Astrocyte (in vitro differentiated cells and primary cell): ENCODE data around the gene AUTS2. TPM values are rescaled to one million over a fixed set of nuclear protein-coding genes. Genes with fewer than 3 reads are reported as not detected.

Experiments
- DNase-seq: peaks from one replicate; pipeline ENCODE4 v3.0.0-alpha.2; 2010; ENCODE audit warnings: low read depth
- FAIRE-seq: peaks from 2 replicates; lab custom pipeline; 2011; peaks lifted over from hg19 to GRCh38; lab: Jason Lieb, UNC
- H2AFZ ChIP-seq: 2 replicates; pipeline ENCODE4 v1.6.0; 2012; ENCODE audit warnings: low read depth, low read length, inconsistent platforms
- H3K27ac ChIP-seq: 2 replicates; pipeline ENCODE4 v1.5.1; 2011; ENCODE audit warnings: low read depth, low read length, inconsistent platforms
- H3K27me3 ChIP-seq: 2 replicates; pipeline ENCODE4 v1.6.0; 2011; ENCODE audit warnings: low read length, inconsistent platforms; ENCODE audit not compliant: insufficient read depth
- H3K36me3 ChIP-seq: 2 replicates; pipeline ENCODE4 v1.5.1; 2011; ENCODE audit warnings: low read length, inconsistent platforms; ENCODE audit not compliant: insufficient read depth
- H3K4me1 ChIP-seq: 2 replicates; pipeline ENCODE4 v1.5.1; 2011; ENCODE audit warnings: low read length, inconsistent platforms; ENCODE audit not compliant: insufficient read depth
- H3K4me2 ChIP-seq: 2 replicates; pipeline ENCODE4 v1.6.0; 2012; ENCODE audit warnings: low read length, inconsistent platforms
- H3K4me3 ChIP-seq: 2 replicates; pipeline ENCODE4 v1.5.1; 2011; ENCODE audit warnings: low read depth, mild to moderate bottlenecking, low read length, inconsistent platforms; ENCODE audit not compliant: insufficient read depth
- H3K79me2 ChIP-seq: 2 replicates; pipeline ENCODE4 v1.6.0; 2012; ENCODE audit warnings: mild to moderate bottlenecking, low read length, inconsistent platforms; ENCODE audit not compliant: insufficient read depth
- H3K9ac ChIP-seq: 2 replicates; pipeline ENCODE4 v1.6.0; 2012; ENCODE audit warnings: mild to moderate bottlenecking, low read length, inconsistent platforms
- H3K9me3 ChIP-seq: 2 replicates; pipeline ENCODE4 v1.5.1; 2012; ENCODE audit warnings: low read depth, mild to moderate bottlenecking, low read length, inconsistent platforms; ENCODE audit not compliant: insufficient read depth
- H4K20me1 ChIP-seq: 2 replicates; pipeline ENCODE4 v1.6.0; 2012; ENCODE audit warnings: low read length, inconsistent platforms; ENCODE audit not compliant: insufficient read depth
- H3K27ac Mint-ChIP-seq: one replicate; pipeline ENCODE4 v1.8.0; 2021; ENCODE audit warnings: mild to moderate bottlenecking, mixed read lengths; ENCODE audit not compliant: unreplicated experiment
- H3K27me3 Mint-ChIP-seq: one replicate; pipeline ENCODE4 v1.8.0; 2021; ENCODE audit warnings: low read depth, mixed read lengths; ENCODE audit not compliant: unreplicated experiment
- H3K36me3 Mint-ChIP-seq: one replicate; pipeline ENCODE4 v1.8.0; 2021; ENCODE audit warnings: low read depth, mixed read lengths; ENCODE audit not compliant: unreplicated experiment
- H3K4me1 Mint-ChIP-seq: one replicate; pipeline ENCODE4 v1.8.0; 2021; ENCODE audit warnings: low read depth, mixed read lengths; ENCODE audit not compliant: unreplicated experiment
- H3K4me3 Mint-ChIP-seq: one replicate; pipeline ENCODE4 v1.8.0; 2021; ENCODE audit warnings: mild to moderate bottlenecking, moderate library complexity, mixed read lengths; ENCODE audit not compliant: unreplicated experiment
- H3K9me3 Mint-ChIP-seq: one replicate; pipeline ENCODE4 v1.8.0; 2021; ENCODE audit warnings: mild to moderate bottlenecking, mixed read lengths; ENCODE audit not compliant: unreplicated experiment
- EZH2 ChIP-seq: IDR thresholded peaks from 2 replicates; pipeline ENCODE4 v1.6.1; 2012; ENCODE audit warnings: mild to moderate bottlenecking, low read length, inconsistent platforms; ENCODE audit not compliant: insufficient read depth
- total RNA-seq: library from RNA; stranded (reverse); gene quantifications from 2 replicates; pipeline ENCODE4 v1.2.1, GENCODE V29; 2021
- TF ChIP-seq, protein P1 (sequence below): IDR thresholded peaks from 2 replicates; pipeline ENCODE4 v1.5.1; 2011; ENCODE audit warnings: low read depth, mild to moderate bottlenecking, inconsistent platforms, low read length, moderate library complexity; ENCODE audit not compliant: insufficient read depth

Gene AUTS2
- total RNA-seq, 1 donor from 2014 or later, result 73.2 TPM

DNA sequence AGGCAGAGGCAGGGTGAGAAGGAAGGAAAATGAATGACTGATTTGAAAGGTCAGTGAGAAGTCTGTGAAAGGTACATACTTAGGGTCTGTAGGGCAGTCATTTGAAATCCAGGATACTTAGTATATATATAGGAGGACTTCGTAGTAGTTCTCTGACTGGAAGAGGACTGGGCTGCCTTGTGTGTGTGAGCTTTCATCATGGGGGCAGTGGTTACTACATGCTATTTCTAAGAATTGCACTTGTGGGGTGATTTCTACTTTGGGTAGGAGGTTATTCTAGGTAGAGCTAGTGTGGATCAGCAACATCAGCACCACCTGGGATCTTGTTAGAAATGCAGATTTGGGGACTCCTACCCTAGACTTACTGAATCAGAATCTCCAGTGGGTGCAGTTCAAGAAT is 104.1 kb downstream of the AUTS2 start:
- H3K4me3 Mint-ChIP-seq, result no peak overlapping the region
- H3K27me3 ChIP-seq, result no peaks in the 10 kb centered on the region
- no peak for FAIRE-seq
- no peak overlapping the region for H3K9ac ChIP-seq
- no peaks in the 10 kb centered on the region for H3K4me1 ChIP-seq
- no peaks in the 10 kb centered on the region for H3K27me3 Mint-ChIP-seq
- H3K36me3 ChIP-seq, result no peaks in the 10 kb centered on the region
- no peaks in the 10 kb centered on the region for H3K9me3 Mint-ChIP-seq
- no peak for DNase-seq
- H3K27ac Mint-ChIP-seq, result no peak overlapping the region
- H3K36me3 Mint-ChIP-seq, result no peaks in the 10 kb centered on the region
- no peak overlapping the region for H3K27ac ChIP-seq
- no peak for TF ChIP-seq EZH2
- TF ChIP-seq, protein P1, sequence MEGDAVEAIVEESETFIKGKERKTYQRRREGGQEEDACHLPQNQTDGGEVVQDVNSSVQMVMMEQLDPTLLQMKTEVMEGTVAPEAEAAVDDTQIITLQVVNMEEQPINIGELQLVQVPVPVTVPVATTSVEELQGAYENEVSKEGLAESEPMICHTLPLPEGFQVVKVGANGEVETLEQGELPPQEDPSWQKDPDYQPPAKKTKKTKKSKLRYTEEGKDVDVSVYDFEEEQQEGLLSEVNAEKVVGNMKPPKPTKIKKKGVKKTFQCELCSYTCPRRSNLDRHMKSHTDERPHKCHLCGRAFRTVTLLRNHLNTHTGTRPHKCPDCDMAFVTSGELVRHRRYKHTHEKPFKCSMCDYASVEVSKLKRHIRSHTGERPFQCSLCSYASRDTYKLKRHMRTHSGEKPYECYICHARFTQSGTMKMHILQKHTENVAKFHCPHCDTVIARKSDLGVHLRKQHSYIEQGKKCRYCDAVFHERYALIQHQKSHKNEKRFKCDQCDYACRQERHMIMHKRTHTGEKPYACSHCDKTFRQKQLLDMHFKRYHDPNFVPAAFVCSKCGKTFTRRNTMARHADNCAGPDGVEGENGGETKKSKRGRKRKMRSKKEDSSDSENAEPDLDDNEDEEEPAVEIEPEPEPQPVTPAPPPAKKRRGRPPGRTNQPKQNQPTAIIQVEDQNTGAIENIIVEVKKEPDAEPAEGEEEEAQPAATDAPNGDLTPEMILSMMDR, result no peak
- no peak overlapping the region for H2AFZ ChIP-seq
- H3K4me1 Mint-ChIP-seq, result peaks cover 13% of the 10 kb centered on the region
- no peak overlapping the region for H3K4me2 ChIP-seq
- H3K4me3 ChIP-seq, result no peak overlapping the region
- no peaks in the 10 kb centered on the region for H3K9me3 ChIP-seq
- H3K79me2 ChIP-seq, result peaks cover 13% of the 10 kb centered on the region
- H4K20me1 ChIP-seq, result peaks cover 71% of the 10 kb centered on the region

DNA sequence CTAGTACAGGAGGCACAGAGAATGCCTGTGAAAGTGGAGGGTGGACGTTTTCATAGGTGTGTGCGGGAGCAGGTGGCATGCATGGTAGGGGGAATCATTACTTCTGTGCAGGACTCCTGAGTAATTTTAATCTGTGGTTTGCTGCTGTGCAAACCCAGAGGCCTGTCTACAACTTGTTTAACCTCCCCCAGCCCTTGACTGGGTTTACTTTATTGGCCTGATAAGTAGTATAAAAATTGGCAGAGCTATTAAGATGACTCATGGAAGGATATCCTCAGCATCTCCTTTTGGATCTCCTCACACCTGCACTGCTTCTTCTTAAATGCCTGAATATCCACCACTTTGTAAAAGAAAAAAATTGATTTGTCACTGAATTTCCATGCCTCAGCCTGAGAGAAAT is 104.8 kb downstream of the AUTS2 start:
- H4K20me1 ChIP-seq, result peaks cover 73% of the 10 kb centered on the region
- DNase-seq (peak; percentile 65), FAIRE-seq (no peak)
- Mint-ChIP-seq H3K27me3 (no peaks in the 10 kb centered on the region), H3K27ac (no peak overlapping the region), H3K4me1 (peaks cover 20% of the 10 kb centered on the region), H3K4me3 (no peak overlapping the region), H3K36me3 (no peaks in the 10 kb centered on the region), H3K9me3 (no peaks in the 10 kb centered on the region)
- no peak for TF ChIP-seq EZH2
- TF ChIP-seq, protein P1, result no peak
- no peak overlapping the region for H3K4me3 ChIP-seq
- no peak overlapping the region for H2AFZ ChIP-seq
- H3K4me2 ChIP-seq, result no peak overlapping the region
- H3K4me1 ChIP-seq, result no peaks in the 10 kb centered on the region
- no peak overlapping the region for H3K27ac ChIP-seq
- peaks cover 13% of the 10 kb centered on the region for H3K79me2 ChIP-seq
- no peaks in the 10 kb centered on the region for H3K27me3 ChIP-seq
- H3K9ac ChIP-seq, result no peak overlapping the region
- H3K36me3 ChIP-seq, result no peaks in the 10 kb centered on the region
- no peaks in the 10 kb centered on the region for H3K9me3 ChIP-seq

DNA sequence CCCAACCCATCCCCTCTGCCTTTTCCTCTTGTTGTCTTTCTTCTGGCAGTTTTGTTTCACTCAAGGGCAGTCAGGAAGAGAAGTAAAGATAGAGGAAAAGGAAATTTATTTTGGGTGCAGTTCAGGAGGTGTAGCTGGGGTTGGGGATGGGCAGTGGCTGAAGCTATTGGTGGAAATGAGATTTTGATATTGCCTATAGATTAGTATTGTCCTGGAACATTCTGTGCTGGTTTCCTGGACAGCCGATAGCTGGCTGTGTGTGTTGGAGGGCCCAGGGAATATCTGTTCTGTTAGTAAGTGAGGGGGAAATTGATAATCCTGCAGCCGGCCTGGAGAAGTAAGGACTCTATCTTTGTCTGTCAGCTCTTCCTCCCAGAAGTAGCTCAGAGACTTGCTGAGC is 107.8 kb downstream of the AUTS2 start:
- Histone ChIP-seq H2AFZ (no peak overlapping the region), H3K4me3 (no peak overlapping the region), H4K20me1 (peaks cover 89% of the 10 kb centered on the region), H3K4me2 (no peak overlapping the region), H3K79me2 (peaks cover 16% of the 10 kb centered on the region), H3K27ac (no peak overlapping the region), H3K4me1 (peaks cover 11% of the 10 kb centered on the region), H3K36me3 (no peaks in the 10 kb centered on the region), H3K9ac (no peak overlapping the region), H3K9me3 (no peaks in the 10 kb centered on the region), H3K27me3 (no peaks in the 10 kb centered on the region)
- no peak for FAIRE-seq
- no peak overlapping the region for H3K27ac Mint-ChIP-seq
- TF ChIP-seq, protein P1, result no peak
- no peaks in the 10 kb centered on the region for H3K36me3 Mint-ChIP-seq
- DNase-seq, result no peak
- H3K27me3 Mint-ChIP-seq, result no peaks in the 10 kb centered on the region
- no peaks in the 10 kb centered on the region for H3K9me3 Mint-ChIP-seq
- H3K4me1 Mint-ChIP-seq, result peaks cover 39% of the 10 kb centered on the region
- H3K4me3 Mint-ChIP-seq, result no peak overlapping the region
